Keratinocyte (primary cell): Measurements from ENCODE around the gene GPR146. TPM values are rescaled to one million over a fixed set of nuclear protein-coding genes. Genes with fewer than 3 reads are reported as not detected.

Experiments used
- DNase-seq: peaks from one replicate; pipeline ENCODE4 v3.0.0-alpha.2; 2011; ENCODE audit warnings: low read depth, missing footprints, low spot score
- FAIRE-seq: peaks from 2 replicates; lab custom pipeline; 2011; peaks lifted over from hg19 to GRCh38; lab: Jason Lieb, UNC
- H2AFZ ChIP-seq: 2 replicates; pipeline ENCODE4 v1.6.0; 2012; ENCODE audit warnings: low read length, control low read depth, inconsistent platforms; ENCODE audit not compliant: control insufficient read depth
- H3K27ac ChIP-seq: 2 replicates; pipeline ENCODE4 v1.5.1; 2011; ENCODE audit warnings: low read length; ENCODE audit not compliant: control insufficient read depth, insufficient read depth
- H3K27me3 ChIP-seq: 3 replicates; pipeline ENCODE4 v1.6.0; 2011; ENCODE audit warnings: low read length; ENCODE audit not compliant: control insufficient read depth, insufficient read depth; ENCODE audit errors: extremely low read depth
- H3K36me3 ChIP-seq, 2 experiments: 2 replicates in 1 of 2; 3 replicates in 1 of 2; pipeline ENCODE4 v1.5.1; 2011; ENCODE audit warnings: low read length in 2 of 2, mild to moderate bottlenecking in 1 of 2; ENCODE audit not compliant: control insufficient read depth in 2 of 2, insufficient read depth in 2 of 2; ENCODE audit errors: extremely low read depth in 1 of 2
- H3K4me1 ChIP-seq: 3 replicates; pipeline ENCODE4 v1.5.1; 2011; ENCODE audit warnings: low read length; ENCODE audit not compliant: control insufficient read depth, insufficient read depth; ENCODE audit errors: extremely low read depth
- H3K4me2 ChIP-seq: 3 replicates; pipeline ENCODE4 v1.6.0; 2011; ENCODE audit warnings: low read depth, low read length; ENCODE audit not compliant: control insufficient read depth, insufficient read depth; ENCODE audit errors: extremely low read depth
- H3K4me3 ChIP-seq, 3 experiments: fragments of 200-600 bp in 1 of 3; sonication (generic) in 1 of 3; 2 replicates in 2 of 3; 3 replicates in 1 of 3; pipeline ENCODE4 v1.5.1; 2011 to 2016; ENCODE audit warnings: low read length in 3 of 3, mild to moderate bottlenecking in 3 of 3, control low read depth in 2 of 3, inconsistent platforms in 1 of 3, low read depth in 1 of 3, mixed read lengths in 1 of 3, mixed run types in 1 of 3, moderate library complexity in 1 of 3; ENCODE audit not compliant: control insufficient read depth in 2 of 3, insufficient read depth in 2 of 3; ENCODE audit errors: extremely low read depth in 1 of 3
- H3K79me2 ChIP-seq: 2 replicates; pipeline ENCODE4 v1.6.0; 2012; ENCODE audit warnings: low read length; ENCODE audit not compliant: control insufficient read depth, insufficient read depth
- H3K9ac ChIP-seq: 3 replicates; pipeline ENCODE4 v1.6.0; 2011; ENCODE audit warnings: low read length; ENCODE audit not compliant: control insufficient read depth, insufficient read depth; ENCODE audit errors: extremely low read depth
- H3K9me1 ChIP-seq: 3 replicates; pipeline ENCODE4 v1.6.0; 2011; ENCODE audit warnings: low read length; ENCODE audit not compliant: control insufficient read depth, insufficient read depth; ENCODE audit errors: extremely low read depth
- H3K9me3 ChIP-seq: 2 replicates; pipeline ENCODE4 v1.5.1; 2012; ENCODE audit warnings: low read depth, low read length; ENCODE audit not compliant: control insufficient read depth
- H4K20me1 ChIP-seq: 3 replicates; pipeline ENCODE4 v1.6.0; 2011; ENCODE audit warnings: low read length; ENCODE audit not compliant: control insufficient read depth, insufficient read depth; ENCODE audit errors: extremely low read depth
- EZH2 ChIP-seq: IDR thresholded peaks from one replicate; pipeline ENCODE4 v1.6.1; 2012; ENCODE audit warnings: inconsistent platforms, mild to moderate bottlenecking, low read length, moderate library complexity
- dilution Hi-C: fragments of 300-500 bp; cut with MboI; formaldehyde crosslinking; loops from one replicate; pipeline ENCODE4 v1.7.0; 2020; ENCODE audit warnings: low sequenced_read_pairs; ENCODE audit not compliant: extremely low pct_ligation_motif_present
- polyA plus RNA-seq, 5 experiments: library from polyadenylated mRNA; depleted of rRNA in 3 of 5; stranded (reverse) in 3 of 5; stranded (forward) in 1 of 5; unstranded in 1 of 5; fragments of >200 nt; gene quantifications; 1 replicate in 1 of 5; 2 replicates in 3 of 5; 3 replicates in 1 of 5; pipeline versions ENCODE4 v1.2.1 to v1.2.3, GENCODE V29; 2011 to 2012; ENCODE audit warnings: missing spikeins in 2 of 5, low read depth in 1 of 5, low replicate concordance in 1 of 5
- TF ChIP-seq, protein P1 (sequence below), 3 experiments: IDR thresholded peaks in 1 of 3; conservative IDR thresholded peaks in 1 of 3; optimal IDR thresholded peaks in 1 of 3; 2 replicates in 2 of 3; 3 replicates in 1 of 3; pipeline versions ENCODE3 to v1.5.1; 2011; ENCODE audit warnings: low read length in 3 of 3, mild to moderate bottlenecking in 3 of 3, moderate library complexity in 2 of 3, control low read depth in 1 of 3, inconsistent platforms in 1 of 3; ENCODE audit not compliant: insufficient read depth in 2 of 3; ENCODE audit errors: extremely low read depth in 1 of 3

Gene GPR146
- polyA plus RNA-seq, 1 donor (not counting 4 experiments of a cell fraction or from before 2014, with no cell fraction given), result 0.13 TPM

DNA sequence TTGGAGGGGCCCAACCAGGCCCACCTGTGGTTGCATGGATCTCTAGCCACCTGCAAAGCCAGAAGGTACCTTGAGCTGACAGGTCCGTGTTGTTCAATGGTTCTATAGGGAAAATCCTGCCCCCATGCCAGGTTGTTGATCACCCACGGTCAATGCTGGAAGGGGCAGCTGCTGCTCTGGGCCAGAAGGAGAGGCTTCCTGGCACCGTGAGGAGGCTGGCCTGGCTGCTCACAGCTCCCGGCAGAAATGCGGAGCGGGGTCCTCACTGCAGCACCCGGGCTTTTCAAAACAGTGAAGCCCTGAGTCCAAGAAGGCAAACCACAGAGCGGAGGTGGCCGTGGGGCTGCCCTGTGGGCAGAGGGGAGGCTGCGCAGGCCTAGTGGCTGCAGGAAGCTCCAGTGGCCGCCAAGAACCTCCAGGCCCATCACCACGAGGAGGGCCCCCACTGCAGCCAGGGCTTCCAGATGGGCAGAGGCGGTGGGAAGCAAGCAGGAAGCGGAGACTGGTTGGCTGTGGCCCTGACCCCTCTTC, 25.0 kb upstream of the GPR146 start:
- FAIRE-seq (no peak), DNase-seq (no peak)
- Histone ChIP-seq H3K4me2 (no peak overlapping the region), H3K9me3 (no peaks in the 10 kb centered on the region), H2AFZ (no peak overlapping the region), H3K9me1 (no peaks in the 10 kb centered on the region), H3K4me3 (no peak overlapping the region), H3K27me3 (no peaks in the 10 kb centered on the region), H3K36me3 (peaks cover 2 to 8% of the 10 kb centered on the region in 2 experiments), H4K20me1 (peaks cover 19% of the 10 kb centered on the region), H3K9ac (no peak overlapping the region), H3K79me2 (peaks cover 30% of the 10 kb centered on the region), H3K27ac (no peak overlapping the region), H3K4me1 (no peaks in the 10 kb centered on the region)
- dilution Hi-C loops, result no loop called here
- TF ChIP-seq, protein P1, sequence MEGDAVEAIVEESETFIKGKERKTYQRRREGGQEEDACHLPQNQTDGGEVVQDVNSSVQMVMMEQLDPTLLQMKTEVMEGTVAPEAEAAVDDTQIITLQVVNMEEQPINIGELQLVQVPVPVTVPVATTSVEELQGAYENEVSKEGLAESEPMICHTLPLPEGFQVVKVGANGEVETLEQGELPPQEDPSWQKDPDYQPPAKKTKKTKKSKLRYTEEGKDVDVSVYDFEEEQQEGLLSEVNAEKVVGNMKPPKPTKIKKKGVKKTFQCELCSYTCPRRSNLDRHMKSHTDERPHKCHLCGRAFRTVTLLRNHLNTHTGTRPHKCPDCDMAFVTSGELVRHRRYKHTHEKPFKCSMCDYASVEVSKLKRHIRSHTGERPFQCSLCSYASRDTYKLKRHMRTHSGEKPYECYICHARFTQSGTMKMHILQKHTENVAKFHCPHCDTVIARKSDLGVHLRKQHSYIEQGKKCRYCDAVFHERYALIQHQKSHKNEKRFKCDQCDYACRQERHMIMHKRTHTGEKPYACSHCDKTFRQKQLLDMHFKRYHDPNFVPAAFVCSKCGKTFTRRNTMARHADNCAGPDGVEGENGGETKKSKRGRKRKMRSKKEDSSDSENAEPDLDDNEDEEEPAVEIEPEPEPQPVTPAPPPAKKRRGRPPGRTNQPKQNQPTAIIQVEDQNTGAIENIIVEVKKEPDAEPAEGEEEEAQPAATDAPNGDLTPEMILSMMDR (optimal IDR thresholded peaks at IDR 0.05 in 1 of 3, IDR thresholded peaks at IDR 0.05 in 1 of 3, conservative IDR thresholded peaks at IDR 0.05 in 1 of 3; ENCODE audit: extremely low read depth in 1 of 3, insufficient read depth in 2 of 3, low read length in 3 of 3), result no peak
- TF ChIP-seq EZH2, result no peak

DNA sequence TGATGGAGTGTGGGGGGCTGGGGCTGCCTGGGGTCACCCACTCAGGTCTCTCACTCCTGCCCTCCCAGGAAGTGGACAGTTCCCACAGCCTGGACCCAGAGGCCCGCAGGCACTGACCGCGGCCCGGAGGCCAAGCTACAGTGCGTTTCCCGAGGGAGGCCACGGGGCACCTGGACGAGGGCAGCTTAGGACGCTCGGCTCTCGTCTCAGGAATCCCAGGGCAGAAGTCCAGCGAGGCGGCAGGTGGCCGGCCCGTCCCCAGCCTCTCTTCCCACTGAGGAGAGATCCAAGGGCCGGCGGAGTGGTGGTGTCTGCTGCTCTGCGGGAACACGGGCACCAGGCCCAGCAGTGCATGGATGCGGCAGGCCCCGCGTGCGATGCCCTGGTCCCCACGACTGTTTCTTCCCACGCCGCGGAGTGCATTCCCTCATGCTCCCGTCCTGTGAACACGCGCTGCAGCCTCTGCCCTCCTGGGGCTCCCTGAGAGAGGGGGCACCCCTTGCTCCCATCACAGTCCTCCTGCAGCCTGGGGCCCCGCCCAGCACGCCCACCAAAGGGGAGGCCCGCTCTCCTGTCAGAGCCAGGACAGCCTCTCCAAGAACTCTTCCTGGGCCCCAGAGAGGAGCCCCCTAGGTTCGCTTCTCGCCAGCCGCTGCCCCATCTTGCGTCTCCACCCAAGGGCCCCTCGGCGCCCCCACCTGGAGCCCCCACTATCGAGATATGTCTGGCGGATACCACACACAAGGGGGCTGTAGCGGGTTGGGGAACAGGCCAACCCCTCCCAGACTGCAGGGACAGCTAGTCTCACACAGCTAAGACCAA, 24.3 kb upstream of the GPR146 start:
- H3K4me3 ChIP-seq, result no peak overlapping the region
- DNase-seq (no peak), FAIRE-seq (no peak)
- no peak overlapping the region for H3K27ac ChIP-seq
- H3K36me3 ChIP-seq, result peaks cover 2 to 8% of the 10 kb centered on the region in 2 experiments
- no peaks in the 10 kb centered on the region for H3K27me3 ChIP-seq
- no peak overlapping the region for H3K4me2 ChIP-seq
- no peak overlapping the region for H3K9ac ChIP-seq
- H2AFZ ChIP-seq, result no peak overlapping the region
- H3K4me1 ChIP-seq, result no peaks in the 10 kb centered on the region
- dilution Hi-C loops, result no loop called here
- TF ChIP-seq, protein P1 (optimal IDR thresholded peaks at IDR 0.05 in 1 of 3, IDR thresholded peaks at IDR 0.05 in 1 of 3, conservative IDR thresholded peaks at IDR 0.05 in 1 of 3; ENCODE audit: extremely low read depth in 1 of 3, insufficient read depth in 2 of 3, low read length in 3 of 3), result no peak
- no peak for TF ChIP-seq EZH2
- H3K9me3 ChIP-seq, result no peaks in the 10 kb centered on the region
- peaks cover 35% of the 10 kb centered on the region for H3K79me2 ChIP-seq
- H3K9me1 ChIP-seq, result no peaks in the 10 kb centered on the region
- peaks cover 13% of the 10 kb centered on the region for H4K20me1 ChIP-seq
